Mesendoderm (in vitro differentiated cells): ENCODE results near the gene SDHA.
A peak's percentile ranks its signal among the peaks of the same experiment; 100 is the strongest.

ENCODE experiments used
- DNase-seq: peaks from one replicate; pipeline ENCODE4 v3.0.0; 2013
- H2AK5ac ChIP-seq: 2 replicates; pipeline ENCODE4 v1.6.1; 2013; ENCODE audit warnings: low read length, inconsistent platforms
- H2BK120ac ChIP-seq: 2 replicates; pipeline ENCODE4 v1.6.1; 2013; ENCODE audit warnings: low read depth, mild to moderate bottlenecking, low read length, moderate library complexity, mixed read lengths
- H2BK15ac ChIP-seq: replicated peaks from 2 replicates; pipeline ENCODE4 v1.6.1; 2013; ENCODE audit warnings: low read depth, mild to moderate bottlenecking, moderate library complexity
- H2BK5ac ChIP-seq: 2 replicates; pipeline ENCODE4 v1.6.1; 2013; ENCODE audit warnings: low read length, inconsistent platforms
- H3K18ac ChIP-seq: 2 replicates; pipeline ENCODE4 v1.6.1; 2013; ENCODE audit warnings: mild to moderate bottlenecking, low read length, mixed read lengths
- H3K23ac ChIP-seq: one replicate; pipeline ENCODE4 v1.6.1; 2013; ENCODE audit warnings: low read length
- H3K27ac ChIP-seq: 2 replicates; pipeline ENCODE4 v1.5.1; 2013; ENCODE audit warnings: low read depth, mild to moderate bottlenecking, inconsistent platforms, low read length, moderate library complexity
- H3K27me3 ChIP-seq: 2 replicates; pipeline ENCODE4 v1.6.1; 2013; ENCODE audit warnings: low read length, control low read depth, mild to moderate bottlenecking, inconsistent platforms; ENCODE audit not compliant: insufficient read depth, poor library complexity
- H3K36me3 ChIP-seq: 2 replicates; pipeline ENCODE4 v1.6.1; 2013; ENCODE audit warnings: low read length, inconsistent platforms; ENCODE audit not compliant: control insufficient read depth, insufficient read depth
- H3K4ac ChIP-seq: one replicate; pipeline ENCODE4 v1.6.1; 2013; ENCODE audit warnings: low read depth, mild to moderate bottlenecking, low read length, moderate library complexity
- H3K4me1 ChIP-seq: 2 replicates; pipeline ENCODE4 v1.6.1; 2013; ENCODE audit warnings: low read depth, low read length, inconsistent platforms; ENCODE audit not compliant: control insufficient read depth
- H3K4me2 ChIP-seq: 2 replicates; pipeline ENCODE4 v1.6.1; 2013; ENCODE audit warnings: low read length
- H3K4me3 ChIP-seq: 2 replicates; pipeline ENCODE4 v1.5.1; 2013; ENCODE audit warnings: mild to moderate bottlenecking, low read length
- H3K56ac ChIP-seq: one replicate; pipeline ENCODE4 v1.6.1; 2013; ENCODE audit warnings: low read length
- H3K79me1 ChIP-seq: 2 replicates; pipeline ENCODE4 v1.6.1; 2013; ENCODE audit warnings: low read length, inconsistent platforms
- H3K79me2 ChIP-seq: 2 replicates; pipeline ENCODE4 v1.6.1; 2013; ENCODE audit warnings: mild to moderate bottlenecking, low read length; ENCODE audit not compliant: control insufficient read depth, insufficient read depth
- H3K9ac ChIP-seq: 2 replicates; pipeline ENCODE4 v1.6.1; 2013; ENCODE audit warnings: low read length, inconsistent platforms
- H4K5ac ChIP-seq: one replicate; pipeline ENCODE4 v1.6.1; 2013; ENCODE audit warnings: low read length
- H4K8ac ChIP-seq: one replicate; pipeline ENCODE4 v1.6.1; 2013; ENCODE audit warnings: low read depth, mild to moderate bottlenecking, control low read depth, low read length, moderate library complexity
- WGBS: extraction: QIAGEN DNeasy Blood & Tissue Kit; methylation state at CpG from one replicate; pipeline ENCODE4 v1.1.7; 2013; ENCODE audit warnings: low lambda C conversion rate, missing lambda C conversion rate; ENCODE audit not compliant: insufficient coverage; ENCODE audit errors: extremely low coverage; 5-methylcytosine and 5-hydroxymethylcytosine counted together

SDHA gene

GRCh38 chr5:176296-176823, 41.8 kb upstream of the SDHA start:
- no peak overlapping the region for H3K18ac ChIP-seq
- no peak overlapping the region for H3K4ac ChIP-seq
- no peak overlapping the region for H3K23ac ChIP-seq
- peaks cover 2% of the 10 kb centered on the region for H3K4me1 ChIP-seq
- H2BK15ac ChIP-seq, result no peak overlapping the region
- H3K9ac ChIP-seq, result no peak overlapping the region
- H3K56ac ChIP-seq, result no peak overlapping the region
- no peak overlapping the region for H2AK5ac ChIP-seq
- no peak overlapping the region for H2BK5ac ChIP-seq
- H3K27me3 ChIP-seq, result no peaks in the 10 kb centered on the region
- peaks cover 10% of the 10 kb centered on the region for H3K36me3 ChIP-seq
- H3K4me2 ChIP-seq, result no peak overlapping the region
- no peak overlapping the region for H4K8ac ChIP-seq
- H3K27ac ChIP-seq, result no peak overlapping the region
- H4K5ac ChIP-seq, result no peak overlapping the region
- H3K4me3 ChIP-seq, result no peak overlapping the region
- DNase-seq, result peak; percentile 74
- no peak overlapping the region for H2BK120ac ChIP-seq
- H3K79me1 ChIP-seq, result no peaks in the 10 kb centered on the region
- H3K79me2 ChIP-seq, result no peaks in the 10 kb centered on the region
- no CpG with 5 or more reads among the region's 11 CpGs for WGBS

- Histone ChIP-seq H3K79me1 (no peaks in the 10 kb centered on the region), H3K36me3 (peaks cover 13% of the 10 kb centered on the region), H2BK120ac (no peak overlapping the region), H4K5ac (no peak overlapping the region), H3K9ac (no peak overlapping the region), H2BK15ac (no peak overlapping the region), H3K4me3 (no peak overlapping the region), H2AK5ac (no peak overlapping the region), H4K8ac (no peak overlapping the region), H3K23ac (no peak overlapping the region), H3K27ac (no peak overlapping the region), H3K4me1 (peaks cover 2% of the 10 kb centered on the region), H3K56ac (no peak overlapping the region), H3K18ac (no peak overlapping the region), H2BK5ac (no peak overlapping the region), H3K4ac (no peak overlapping the region), H3K27me3 (no peaks in the 10 kb centered on the region), H3K79me2 (no peaks in the 10 kb centered on the region), H3K4me2 (no peak overlapping the region)
- no CpG with 5 or more reads among the region's 5 CpGs for WGBS
- no peak for DNase-seq
Observed at GRCh38 chr5:178110-178509, 40.0 kb upstream of the SDHA start.

DNA sequence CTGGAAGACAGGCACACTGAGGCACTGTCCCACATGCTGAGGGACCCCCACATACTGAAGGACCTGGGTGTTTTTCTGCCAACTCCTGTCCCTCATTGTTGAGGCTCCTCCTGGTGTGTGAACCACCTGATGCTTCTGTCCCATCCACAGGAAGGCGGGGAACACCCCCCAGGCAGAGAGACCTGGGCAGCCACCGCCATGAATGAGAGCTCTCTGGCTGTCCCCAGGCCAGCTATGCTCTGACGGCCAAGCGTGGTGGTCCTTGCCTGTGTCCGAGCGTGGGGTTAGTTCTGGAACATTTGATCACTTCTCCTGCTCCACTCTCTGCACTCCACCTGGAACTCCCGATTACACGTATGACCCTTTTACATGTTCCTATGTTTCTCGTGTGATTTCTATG, 38.7 kb upstream of the SDHA start:
- Histone ChIP-seq H2BK15ac (no peak overlapping the region), H4K8ac (no peak overlapping the region), H3K18ac (no peak overlapping the region), H2AK5ac (no peak overlapping the region), H3K56ac (no peak overlapping the region), H3K4me1 (peaks cover 2% of the 10 kb centered on the region), H2BK5ac (no peak overlapping the region), H3K23ac (no peak overlapping the region), H3K4me3 (no peak overlapping the region), H2BK120ac (no peak overlapping the region), H3K4ac (no peak overlapping the region), H3K79me2 (no peaks in the 10 kb centered on the region), H3K27ac (no peak overlapping the region), H3K4me2 (no peak overlapping the region), H3K27me3 (no peaks in the 10 kb centered on the region), H3K9ac (no peak overlapping the region), H3K36me3 (peaks cover 6% of the 10 kb centered on the region), H3K79me1 (no peaks in the 10 kb centered on the region), H4K5ac (no peak overlapping the region)
- no peak for DNase-seq
- no CpG with 5 or more reads among the region's 9 CpGs for WGBS

DNA sequence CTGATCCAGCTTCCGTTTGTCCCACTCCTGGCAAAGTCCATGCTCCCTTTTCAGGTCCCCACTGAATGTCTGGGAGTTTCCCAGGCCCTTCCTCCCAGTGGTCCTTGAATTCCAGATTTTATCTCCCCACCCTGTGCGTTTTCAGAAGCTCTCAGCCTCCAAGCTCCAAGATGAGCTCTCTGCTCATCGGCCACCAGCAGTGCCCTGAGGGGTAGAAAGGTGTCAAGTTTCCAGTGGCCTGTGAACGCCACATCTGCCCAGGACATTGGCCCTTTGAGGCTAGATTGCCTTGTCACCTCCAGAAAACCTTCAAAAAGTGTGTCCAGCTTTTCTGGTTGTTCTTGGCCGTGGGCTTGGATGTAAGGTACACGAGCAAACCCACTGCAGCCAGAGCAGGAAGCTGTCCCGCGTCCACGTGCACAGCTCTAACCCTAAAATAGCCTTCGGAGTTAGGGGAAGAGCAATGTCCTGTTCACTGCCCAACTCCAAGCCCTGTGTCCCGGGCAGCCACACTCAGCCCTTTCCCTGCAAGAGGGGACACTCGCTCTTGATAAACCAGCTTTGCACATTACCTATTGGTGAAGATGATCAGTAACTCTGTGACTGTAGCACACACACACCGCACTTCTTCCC, 37.7 kb upstream of the SDHA start:
- Histone ChIP-seq H3K56ac (peak overlapping the region; percentile 7), H2AK5ac (no peak overlapping the region), H3K23ac (no peak overlapping the region), H3K4me1 (peaks cover 2% of the 10 kb centered on the region), H3K27me3 (no peaks in the 10 kb centered on the region), H3K4me3 (no peak overlapping the region), H3K4ac (no peak overlapping the region), H2BK15ac (no peak overlapping the region), H4K8ac (no peak overlapping the region), H4K5ac (no peak overlapping the region), H3K36me3 (peaks cover 6% of the 10 kb centered on the region), H3K27ac (no peak overlapping the region), H3K4me2 (no peak overlapping the region), H2BK120ac (no peak overlapping the region), H3K79me1 (no peaks in the 10 kb centered on the region), H3K18ac (no peak overlapping the region), H3K79me2 (no peaks in the 10 kb centered on the region), H3K9ac (no peak overlapping the region), H2BK5ac (no peak overlapping the region)
- peak; percentile 70 for DNase-seq
- WGBS, result no CpG with 5 or more reads among the region's 13 CpGs

DNA sequence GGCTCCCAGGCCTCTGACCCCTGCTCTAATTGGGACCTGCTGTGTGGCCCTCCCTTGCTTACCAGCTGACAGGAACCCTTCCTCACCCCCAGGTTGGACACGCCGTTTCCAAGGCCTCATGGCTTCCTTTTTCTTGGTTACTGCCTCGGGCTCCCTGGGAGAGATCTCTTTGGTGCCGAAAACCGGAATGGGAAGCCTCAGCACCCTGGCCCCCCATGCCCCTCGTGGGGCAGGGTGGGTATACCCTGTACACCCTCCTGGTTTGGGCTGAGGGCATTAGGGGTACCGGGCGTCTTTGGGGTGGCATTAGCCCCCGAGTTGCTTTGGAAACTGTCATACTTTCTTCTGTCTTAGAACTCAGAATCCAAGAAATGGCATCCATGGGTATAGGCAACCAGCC, 37.0 kb upstream of the SDHA start:
- no peak overlapping the region for H2BK5ac ChIP-seq
- H3K23ac ChIP-seq, result no peak overlapping the region
- no peak overlapping the region for H3K9ac ChIP-seq
- no peak overlapping the region for H3K27ac ChIP-seq
- H3K4ac ChIP-seq, result no peak overlapping the region
- no CpG with 5 or more reads among the region's 9 CpGs for WGBS
- H3K79me2 ChIP-seq, result no peaks in the 10 kb centered on the region
- no peaks in the 10 kb centered on the region for H3K27me3 ChIP-seq
- H3K36me3 ChIP-seq, result peaks cover 6% of the 10 kb centered on the region
- H3K18ac ChIP-seq, result no peak overlapping the region
- peaks cover 2% of the 10 kb centered on the region for H3K4me1 ChIP-seq
- no peak overlapping the region for H4K5ac ChIP-seq
- H2AK5ac ChIP-seq, result no peak overlapping the region
- no peak overlapping the region for H4K8ac ChIP-seq
- H2BK120ac ChIP-seq, result no peak overlapping the region
- H2BK15ac ChIP-seq, result no peak overlapping the region
- H3K4me2 ChIP-seq, result no peak overlapping the region
- no peaks in the 10 kb centered on the region for H3K79me1 ChIP-seq
- no peak for DNase-seq
- no peak overlapping the region for H3K4me3 ChIP-seq
- H3K56ac ChIP-seq, result no peak overlapping the region

- Histone ChIP-seq H3K79me1 (no peaks in the 10 kb centered on the region), H3K79me2 (no peaks in the 10 kb centered on the region), H3K56ac (no peak overlapping the region), H3K18ac (no peak overlapping the region), H4K8ac (no peak overlapping the region), H3K9ac (no peak overlapping the region), H2AK5ac (no peak overlapping the region), H3K4me1 (peaks cover 2% of the 10 kb centered on the region), H3K4me3 (no peak overlapping the region), H3K23ac (no peak overlapping the region), H3K36me3 (peaks cover 6% of the 10 kb centered on the region), H4K5ac (no peak overlapping the region), H3K27ac (no peak overlapping the region), H3K4ac (no peak overlapping the region), H3K27me3 (no peaks in the 10 kb centered on the region), H2BK5ac (no peak overlapping the region), H2BK120ac (no peak overlapping the region), H3K4me2 (no peak overlapping the region), H2BK15ac (no peak overlapping the region)
- no peak for DNase-seq
- no CpG with 5 or more reads among the region's 22 CpGs for WGBS
Observed at GRCh38 chr5:181566-181965, 36.6 kb upstream of the SDHA start.
